Astrocyte of the spinal cord (primary cell): ENCODE results near the gene EDN3.

Experiments
- DNase-seq: peaks from one replicate; pipeline ENCODE4 v3.0.0; 2011; ENCODE audit warnings: low read depth, low spot score
- H3K4me3 ChIP-seq: 2 replicates; pipeline ENCODE4 v1.5.1; 2011; ENCODE audit warnings: low read depth, mild to moderate bottlenecking, low read length, moderate library complexity
- in situ Hi-C: cut with HindIII; loops from 2 replicates; pipeline ENCODE4 v1.10.0; 2017; ENCODE audit warnings: low sequenced_read_pairs
- TF ChIP-seq, protein P1 (sequence below): IDR thresholded peaks from 2 replicates; pipeline ENCODE4 v1.5.1; 2012; ENCODE audit warnings: low read depth, mild to moderate bottlenecking, low read length, inconsistent platforms

The EDN3 gene

DNA sequence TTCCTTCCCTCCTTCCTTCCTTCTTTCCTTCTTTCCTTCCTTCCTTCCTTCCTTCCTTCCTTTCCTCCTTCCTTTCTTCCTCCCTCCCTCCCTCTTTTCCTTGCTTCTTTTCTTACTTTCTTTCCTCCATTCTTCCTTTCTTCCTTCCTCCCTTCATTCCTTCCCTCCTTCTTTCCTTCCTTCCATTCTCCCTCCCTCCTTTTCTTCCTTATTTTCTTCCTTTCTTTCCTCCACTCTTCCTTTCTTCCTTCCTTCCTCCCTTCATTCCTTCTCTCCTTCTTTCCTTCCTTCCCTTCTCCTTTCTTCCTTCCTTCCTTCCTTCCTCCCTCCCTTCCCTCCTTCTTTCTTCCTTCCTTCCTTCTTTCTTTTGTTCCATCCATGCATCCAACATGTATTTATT is 35.1 kb upstream of the EDN3 start:
- TF ChIP-seq, protein P1, sequence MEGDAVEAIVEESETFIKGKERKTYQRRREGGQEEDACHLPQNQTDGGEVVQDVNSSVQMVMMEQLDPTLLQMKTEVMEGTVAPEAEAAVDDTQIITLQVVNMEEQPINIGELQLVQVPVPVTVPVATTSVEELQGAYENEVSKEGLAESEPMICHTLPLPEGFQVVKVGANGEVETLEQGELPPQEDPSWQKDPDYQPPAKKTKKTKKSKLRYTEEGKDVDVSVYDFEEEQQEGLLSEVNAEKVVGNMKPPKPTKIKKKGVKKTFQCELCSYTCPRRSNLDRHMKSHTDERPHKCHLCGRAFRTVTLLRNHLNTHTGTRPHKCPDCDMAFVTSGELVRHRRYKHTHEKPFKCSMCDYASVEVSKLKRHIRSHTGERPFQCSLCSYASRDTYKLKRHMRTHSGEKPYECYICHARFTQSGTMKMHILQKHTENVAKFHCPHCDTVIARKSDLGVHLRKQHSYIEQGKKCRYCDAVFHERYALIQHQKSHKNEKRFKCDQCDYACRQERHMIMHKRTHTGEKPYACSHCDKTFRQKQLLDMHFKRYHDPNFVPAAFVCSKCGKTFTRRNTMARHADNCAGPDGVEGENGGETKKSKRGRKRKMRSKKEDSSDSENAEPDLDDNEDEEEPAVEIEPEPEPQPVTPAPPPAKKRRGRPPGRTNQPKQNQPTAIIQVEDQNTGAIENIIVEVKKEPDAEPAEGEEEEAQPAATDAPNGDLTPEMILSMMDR = no peak
- no peak overlapping the region for H3K4me3 ChIP-seq
- no peak for DNase-seq
- in situ Hi-C loops = no loop called here

DNA sequence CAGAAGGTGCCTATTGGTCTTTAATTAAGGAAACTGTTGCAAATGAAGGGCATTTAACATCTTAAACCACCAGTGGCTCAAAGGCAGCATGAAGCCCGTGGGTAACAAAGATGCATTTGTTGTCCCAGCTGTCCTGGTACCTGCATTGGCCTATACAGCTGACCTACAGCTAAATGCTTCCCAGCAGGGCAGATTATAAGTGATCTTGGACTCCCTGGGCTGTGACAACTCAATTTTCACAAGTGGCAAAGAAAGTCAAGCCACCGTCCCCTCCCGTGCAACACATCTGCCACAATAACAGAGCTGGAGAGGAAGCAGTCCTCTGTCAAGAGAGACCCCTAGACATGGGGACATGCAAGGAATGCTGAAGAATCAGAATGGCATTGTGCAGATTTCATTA is 31.5 kb upstream of the EDN3 start:
- no peak for DNase-seq
- TF ChIP-seq, protein P1 = no peak
- H3K4me3 ChIP-seq = no peak overlapping the region
- in situ Hi-C loops = no loop called here

DNA sequence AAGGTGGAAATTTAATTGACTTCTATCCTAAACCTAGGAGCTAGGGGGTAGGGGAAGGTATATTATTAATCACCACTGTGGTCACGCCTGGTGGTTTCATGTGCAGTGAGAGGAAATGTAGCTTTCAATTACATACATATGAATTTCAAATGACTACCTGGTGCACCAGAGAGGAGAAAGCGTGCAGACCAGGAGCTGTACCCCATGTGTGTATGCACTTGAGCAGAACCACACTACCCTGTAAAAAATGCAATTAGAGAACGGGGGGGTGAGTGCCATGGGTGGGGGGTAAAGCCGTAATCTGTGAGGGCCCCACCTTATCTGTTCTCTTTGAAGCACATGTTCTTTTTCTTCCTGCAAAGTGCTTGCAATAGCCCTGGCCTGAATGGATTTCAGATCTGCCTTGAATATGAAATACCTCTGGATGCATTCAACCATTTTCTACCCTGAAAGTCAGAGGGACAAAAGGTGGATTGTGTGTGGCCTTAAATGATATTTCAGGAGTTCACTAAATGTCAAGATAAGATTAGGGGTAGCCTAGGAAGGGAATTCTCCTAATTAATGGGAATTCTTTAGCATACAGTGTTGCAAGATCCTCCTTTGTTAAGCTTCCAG is 30.9 kb upstream of the EDN3 start:
- DNase-seq = no peak
- in situ Hi-C loops = no loop called here
- TF ChIP-seq, protein P1 = no peak
- no peak overlapping the region for H3K4me3 ChIP-seq

DNA sequence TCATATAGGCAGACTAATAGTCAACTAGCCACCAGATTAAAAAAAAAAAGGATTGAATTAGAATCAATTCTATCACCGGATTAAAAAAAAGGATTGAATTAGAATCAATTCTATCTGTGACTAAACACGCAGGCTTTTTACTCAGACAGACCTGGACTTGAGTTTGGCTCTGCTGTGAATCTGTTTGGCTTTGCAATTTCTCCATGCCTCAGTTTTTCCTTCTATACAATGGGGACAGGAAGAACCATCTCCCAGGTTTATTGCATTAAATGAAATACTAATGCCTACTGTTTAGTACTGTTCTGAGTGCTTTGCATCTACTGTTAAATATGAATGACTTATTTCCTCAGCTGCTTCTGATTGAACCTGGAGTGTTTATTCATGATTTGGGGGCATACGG is 30.0 kb upstream of the EDN3 start:
- no peak for DNase-seq
- in situ Hi-C loops = no loop called here
- H3K4me3 ChIP-seq = no peak overlapping the region
- TF ChIP-seq, protein P1 = no peak

DNA sequence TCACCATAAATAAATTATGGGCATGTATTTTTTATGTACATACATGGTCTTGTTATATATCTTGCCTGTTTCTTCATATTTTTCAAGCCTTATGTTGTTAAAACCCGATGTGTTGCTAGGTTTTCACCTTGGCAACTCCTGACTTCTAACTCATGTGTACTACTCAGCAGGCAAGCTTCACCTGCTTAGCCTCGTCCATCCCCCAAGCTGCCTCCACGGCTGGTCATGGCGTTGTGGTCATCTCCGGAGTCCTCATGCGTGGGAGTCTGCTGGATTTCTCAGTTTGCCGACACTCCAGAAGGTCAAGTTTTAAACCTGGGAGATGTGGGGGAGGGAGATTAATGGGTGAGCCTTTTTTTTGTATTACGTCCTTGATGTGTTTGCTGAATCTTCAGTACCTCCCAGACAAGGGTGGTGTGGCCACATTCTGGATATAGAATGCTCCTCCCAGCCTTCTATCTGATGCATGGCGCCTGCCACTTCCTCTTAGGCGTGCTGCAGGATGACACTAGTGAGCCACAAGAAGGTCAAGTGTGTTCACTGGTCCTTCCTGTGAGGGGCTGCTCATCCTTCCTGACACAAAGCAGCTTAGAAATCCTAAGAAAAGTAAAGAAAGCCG is 26.6 kb upstream of the EDN3 start:
- TF ChIP-seq, protein P1 = no peak
- no peak overlapping the region for H3K4me3 ChIP-seq
- no peak for DNase-seq
- in situ Hi-C loops = no loop called here

DNA sequence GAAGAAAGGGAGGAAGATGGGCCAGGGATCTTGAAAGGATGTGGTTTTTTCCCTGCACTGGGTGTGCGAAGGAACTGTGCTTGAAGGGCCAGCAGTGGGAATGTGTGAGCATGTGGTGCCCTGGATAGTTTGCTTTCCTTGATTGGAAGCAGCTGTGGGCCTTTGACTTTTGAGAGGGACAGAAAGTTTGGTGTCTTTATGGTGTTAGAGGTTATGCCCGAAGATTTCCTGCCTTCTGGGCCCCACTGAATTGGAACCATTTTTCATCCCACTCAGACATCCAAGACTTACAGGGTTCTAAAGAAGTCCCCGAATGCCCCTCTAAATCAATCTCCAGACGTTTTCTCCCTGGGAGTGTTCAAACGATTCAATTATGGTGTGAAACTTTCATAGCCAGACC is 23.5 kb upstream of the EDN3 start:
- DNase-seq = no peak
- H3K4me3 ChIP-seq = no peak overlapping the region
- TF ChIP-seq, protein P1 = no peak
- in situ Hi-C loops = no loop called here
